ENCODE measurements around the gene MAPK10.
A peak's percentile ranks its signal among the peaks of the same experiment; 100 is the strongest.
"Not testable (repeated sequence)": the region's sequence is repeated elsewhere in the genome, so short reads cannot be mapped to it uniquely, and the experiment has no call there.

MAPK10 gene

GRCh38 chr4:86033171-86033570, 326.7 kb downstream of the MAPK10 start:
- DNase-seq (ENCODE audit: low read depth), result peak; percentile 92

DNA sequence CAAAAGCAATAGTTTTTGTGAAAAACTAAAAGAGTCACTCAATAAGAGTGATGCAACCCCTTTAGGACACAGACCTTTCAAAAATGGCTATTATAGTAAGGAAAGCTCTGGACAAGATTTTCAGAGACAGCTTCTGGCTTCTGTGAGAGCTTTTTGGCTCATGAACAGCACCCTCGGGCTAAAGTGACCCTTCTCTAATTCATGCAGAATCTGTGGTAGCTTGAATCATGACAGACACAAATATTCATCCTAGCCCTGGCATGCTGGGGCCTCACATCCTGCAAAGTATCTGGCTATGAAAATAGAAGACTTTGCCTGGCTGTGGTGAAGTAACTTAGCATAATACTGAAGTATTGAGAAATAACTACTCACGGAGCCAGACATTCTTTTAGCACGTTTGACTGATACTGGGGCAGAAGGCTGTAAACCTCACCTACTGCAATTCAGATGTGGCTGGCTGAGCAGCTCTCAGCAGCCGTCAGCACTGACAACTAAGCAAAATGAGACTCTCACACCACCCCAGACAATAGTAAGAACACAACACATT, 327.3 kb downstream of the MAPK10 start:
- DNase-seq (ENCODE audit: low read depth), result peak; percentile 86

GRCh38 chr4:86031927-86032326, 327.9 kb downstream of the MAPK10 start:
- no peak for DNase-seq (ENCODE audit: low read depth)

- DNase-seq (ENCODE audit: low read depth), result no peak
Observed at GRCh38 chr4:86026720-86027119, 333.1 kb downstream of the MAPK10 start.

- not testable (repeated sequence) for DNase-seq (ENCODE audit: low read depth)
Observed at GRCh38 chr4:86021671-86022070, 338.2 kb downstream of the MAPK10 start.

DNA sequence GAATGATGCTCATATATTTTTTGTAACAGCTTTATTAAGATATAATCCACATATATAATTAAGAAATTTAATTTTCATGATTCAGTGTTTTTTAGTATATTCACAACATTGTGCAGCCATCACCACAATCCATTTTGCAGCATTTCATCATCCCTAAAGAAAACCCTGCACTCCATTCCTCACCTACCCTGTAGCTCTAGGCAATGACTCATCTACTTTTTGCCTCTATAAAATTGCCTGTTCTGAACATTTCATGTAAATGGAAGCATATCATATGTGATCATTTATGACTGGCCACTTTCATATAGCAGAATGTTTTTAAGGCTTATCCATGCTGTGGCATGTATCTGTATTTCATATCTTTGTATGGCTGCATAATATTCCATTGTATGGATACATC, 339.9 kb downstream of the MAPK10 start:
- DNase-seq (ENCODE audit: low read depth), result no peak

- no peak for DNase-seq (ENCODE audit: low read depth)
Observed at GRCh38 chr4:86019362-86019761, 340.5 kb downstream of the MAPK10 start.

DNA sequence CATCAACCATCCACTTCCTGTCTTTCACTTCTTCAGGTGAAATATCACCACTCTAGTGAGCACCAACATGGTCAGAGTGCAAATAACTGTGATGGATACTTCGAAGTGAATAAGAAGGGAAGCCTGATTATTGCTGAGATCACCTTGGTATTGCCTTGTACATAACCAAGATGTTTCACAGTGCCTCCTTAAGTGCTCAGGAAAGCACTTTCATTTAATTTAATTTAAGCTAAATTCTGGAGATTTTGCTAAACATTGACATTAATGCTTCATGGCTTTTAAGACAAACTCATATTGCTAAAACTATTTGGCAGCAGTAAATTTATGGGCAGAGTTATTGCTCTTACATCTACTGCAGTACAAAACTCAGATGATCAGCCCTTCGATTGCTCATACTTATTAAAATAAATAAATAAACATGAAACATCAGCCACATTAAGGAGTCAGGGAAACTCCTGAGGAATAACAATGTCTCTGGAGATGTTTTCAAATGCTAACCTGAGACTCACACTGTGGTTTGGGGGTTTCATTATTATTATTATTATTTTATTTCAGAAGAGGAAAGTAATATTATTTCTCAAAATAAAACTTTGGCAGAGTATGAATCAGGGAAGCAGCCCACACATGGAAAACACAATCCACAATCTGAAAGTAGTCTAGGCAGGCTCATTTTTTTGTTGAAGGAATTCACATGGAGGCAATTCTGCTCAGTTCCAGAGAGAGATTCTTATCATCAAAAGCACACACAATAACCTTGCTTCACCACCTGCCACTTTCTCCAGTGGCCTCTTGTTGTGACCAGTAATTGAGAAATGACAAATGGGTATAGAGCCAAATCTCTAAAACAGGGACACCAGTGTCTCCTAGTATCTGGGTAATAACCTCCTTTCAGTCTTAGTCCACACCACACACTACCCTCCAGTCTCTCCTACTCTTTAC, 344.2 kb downstream of the MAPK10 start:
- no peak for DNase-seq (ENCODE audit: low read depth)

DNA sequence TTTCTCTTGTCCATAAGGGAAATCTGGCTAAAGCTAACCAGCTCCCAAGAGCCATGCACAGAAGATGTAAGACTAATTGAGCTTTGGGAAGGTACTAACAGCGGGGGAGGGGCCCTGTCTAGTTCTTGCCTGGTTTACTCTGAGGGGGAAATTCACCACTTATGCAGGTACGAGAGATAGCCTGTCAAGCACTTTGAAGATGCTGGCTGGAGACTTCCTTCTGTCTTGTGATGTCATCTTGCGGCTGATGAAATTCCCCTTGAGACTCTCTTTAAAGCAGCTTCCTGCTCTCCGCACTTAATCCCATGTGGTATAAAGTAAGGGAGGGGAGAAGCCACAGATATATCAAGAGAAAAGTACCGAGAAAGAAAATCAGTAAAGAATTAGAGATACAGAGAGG, 345.3 kb downstream of the MAPK10 start:
- no peak for DNase-seq (ENCODE audit: low read depth)

DNA sequence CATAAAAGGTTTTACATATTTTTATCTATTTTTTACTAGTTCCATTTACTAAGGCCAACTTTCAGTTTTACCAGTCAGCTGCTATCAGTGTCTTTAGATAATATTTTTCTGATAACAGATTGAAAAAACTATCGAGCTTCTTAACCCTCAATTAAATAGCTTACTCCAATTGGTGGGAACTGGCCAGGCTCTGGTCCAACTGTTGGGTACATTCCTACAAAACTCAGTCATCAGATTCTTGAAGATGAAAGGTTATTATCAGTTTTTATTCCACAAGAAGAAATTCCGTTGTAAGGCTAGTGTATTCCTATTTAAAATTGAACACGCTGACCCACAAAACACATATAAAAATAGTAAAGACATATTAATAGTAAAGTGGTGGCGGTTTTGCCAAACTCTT, 346.2 kb downstream of the MAPK10 start:
- DNase-seq (ENCODE audit: low read depth), result no peak

DNA sequence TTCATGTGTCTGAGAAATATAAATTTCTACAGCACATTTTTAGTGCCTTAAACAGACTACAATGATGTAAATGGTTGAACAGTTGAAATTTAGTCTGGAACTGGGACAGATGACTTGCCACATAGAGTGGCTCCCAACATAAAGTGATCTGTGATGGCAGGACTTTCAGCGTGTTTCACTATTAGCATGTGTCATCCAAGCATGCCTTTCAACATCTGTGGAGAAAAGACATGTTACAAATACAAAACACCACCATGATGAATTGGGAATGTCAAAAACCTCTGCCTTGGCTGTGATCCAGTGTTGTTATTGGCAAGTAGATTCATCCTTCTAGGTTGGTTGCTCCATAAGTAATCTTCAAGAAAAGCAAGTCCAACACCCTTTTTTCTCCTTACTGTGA, 348.7 kb downstream of the MAPK10 start:
- peak; percentile 92 for DNase-seq (ENCODE audit: low read depth)

DNA sequence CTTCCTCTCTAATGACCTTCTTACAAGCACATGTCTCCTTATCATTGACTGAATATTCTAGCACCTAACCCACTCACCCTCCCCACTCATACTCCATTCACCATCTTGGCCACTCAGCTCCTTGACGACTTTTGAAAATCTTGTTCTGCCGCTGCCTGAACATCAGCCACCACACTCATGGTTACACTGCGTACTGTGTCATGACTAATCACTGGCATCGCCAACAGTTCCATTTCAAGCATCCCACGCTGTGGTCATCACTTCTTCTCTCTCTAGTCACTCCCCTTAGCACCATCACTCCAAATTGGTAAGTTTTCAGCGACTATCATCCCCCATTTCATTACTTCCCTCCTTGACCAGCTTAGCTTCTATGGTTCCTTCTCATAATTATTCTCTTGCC, 352.8 kb downstream of the MAPK10 start:
- no peak for DNase-seq (ENCODE audit: low read depth)

GRCh38 chr4:86006057-86006456, 353.8 kb downstream of the MAPK10 start:
- no peak for DNase-seq (ENCODE audit: low read depth)

- no peak for DNase-seq (ENCODE audit: low read depth)
Observed at GRCh38 chr4:86004030-86004429, 355.8 kb downstream of the MAPK10 start.

GRCh38 chr4:86001591-86001990, 358.3 kb downstream of the MAPK10 start:
- no peak for DNase-seq (ENCODE audit: low read depth)

DNA sequence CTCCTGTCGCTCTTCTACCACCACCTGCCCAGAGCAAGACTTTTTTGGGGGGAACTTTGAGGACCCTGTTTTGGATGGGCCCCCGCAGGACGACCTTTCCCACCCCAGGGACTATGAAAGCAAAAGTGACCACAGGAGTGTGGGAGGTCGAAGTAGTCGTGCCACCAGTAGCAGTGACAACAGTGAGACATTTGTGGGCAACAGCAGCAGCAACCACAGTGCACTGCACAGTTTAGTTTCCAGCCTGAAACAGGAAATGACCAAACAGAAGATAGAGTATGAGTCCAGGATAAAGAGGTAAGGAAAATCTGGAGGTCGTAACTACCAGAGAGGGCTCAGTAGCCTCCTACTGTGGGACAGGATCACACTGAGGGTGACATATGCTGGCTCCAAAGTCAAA, 364.5 kb downstream of the MAPK10 start:
- DNase-seq (ENCODE audit: low read depth), result no peak

DNA sequence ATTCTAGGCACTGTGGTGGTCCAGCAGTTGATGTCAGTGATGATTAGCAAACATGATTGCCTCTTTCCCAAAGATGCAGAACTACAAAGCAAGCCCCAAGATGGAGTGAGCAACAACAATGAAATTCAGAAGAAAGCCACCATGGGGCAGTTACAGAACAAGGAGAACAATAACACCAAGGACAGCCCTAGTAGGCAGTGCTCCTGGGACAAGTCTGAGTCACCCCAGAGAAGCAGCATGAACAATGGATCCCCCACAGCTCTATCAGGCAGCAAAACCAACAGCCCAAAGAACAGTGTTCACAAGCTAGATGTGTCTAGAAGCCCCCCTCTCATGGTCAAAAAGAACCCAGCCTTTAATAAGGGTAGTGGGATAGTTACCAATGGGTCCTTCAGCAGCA, 365.3 kb downstream of the MAPK10 start:
- no peak for DNase-seq (ENCODE audit: low read depth)

GRCh38 chr4:85993641-85994040, 366.2 kb downstream of the MAPK10 start:
- no peak for DNase-seq (ENCODE audit: low read depth)

DNA sequence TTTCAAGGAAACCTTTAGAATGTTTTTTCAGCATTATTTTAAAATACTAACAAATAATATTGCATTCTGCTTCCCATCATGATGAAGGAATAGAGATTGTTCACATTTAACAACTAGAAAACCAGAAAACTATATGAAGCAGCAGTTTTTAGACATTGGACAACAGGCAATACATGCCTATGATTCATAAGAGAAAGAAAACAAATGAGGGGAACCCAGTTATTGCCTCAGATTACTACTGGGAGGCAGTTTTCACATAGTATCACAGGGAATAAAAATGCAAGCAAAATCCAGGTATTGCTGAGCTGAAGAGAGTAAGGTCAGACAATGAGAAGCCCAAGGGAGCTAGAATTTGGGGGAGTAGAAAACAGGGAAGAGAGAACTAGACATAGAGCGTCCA, 373.6 kb downstream of the MAPK10 start:
- no peak for DNase-seq (ENCODE audit: low read depth)

GRCh38 chr4:85979276-85979675, 380.6 kb downstream of the MAPK10 start:
- no peak for DNase-seq (ENCODE audit: low read depth)

GRCh38 chr4:85970535-85970934, 389.3 kb downstream of the MAPK10 start:
- DNase-seq (ENCODE audit: low read depth), result no peak

- DNase-seq (ENCODE audit: low read depth), result peak; percentile 52
Observed at GRCh38 chr4:85968945-85969819, 390.7 kb downstream of the MAPK10 start.

DNA sequence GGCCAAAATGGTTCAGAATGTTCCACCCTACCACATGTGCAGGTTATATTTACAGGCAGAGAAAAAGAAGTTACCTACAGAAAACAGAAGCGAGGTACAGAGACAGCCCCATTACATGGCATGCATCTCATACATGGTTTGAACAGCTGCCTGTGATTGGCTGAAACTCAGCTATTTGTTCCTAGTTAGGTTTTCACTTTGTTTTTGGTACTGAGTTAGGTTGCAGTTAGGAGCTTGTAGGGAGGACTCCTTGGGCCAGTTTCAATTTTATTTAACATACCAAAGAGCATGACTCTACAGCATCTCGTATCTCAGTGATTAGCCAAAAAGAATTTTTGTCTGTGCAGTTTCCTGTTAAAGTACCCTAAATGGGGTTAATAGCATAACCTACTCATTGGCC, 392.0 kb downstream of the MAPK10 start:
- DNase-seq (ENCODE audit: low read depth), result no peak
